Testis (tissue), 2 donors: ENCODE results near the gene AXIN1.

Experiments used
- CTCF ChIP-seq, 3 experiments: fragments of 450-650 bp in 2 of 3; fragments of 200-600 bp in 1 of 3; sonication (generic) in 1 of 3; IDR thresholded peaks; one replicate each; pipeline ENCODE4 v1.5.1; 2016 to 2019; ENCODE audit warnings: antibody characterized with exemption in 3 of 3, mild to moderate bottlenecking in 2 of 3, moderate library complexity in 1 of 3
- POLR2A ChIP-seq: fragments of 450-650 bp; IDR thresholded peaks from one replicate; pipeline ENCODE4 v1.6.1; 2017; ENCODE audit warnings: antibody characterized with exemption, mild to moderate bottlenecking, moderate library complexity

GRCh38 chr16:372302-372983 is 19.9 kb upstream of the AXIN1 start:
- TF ChIP-seq CTCF (IDR thresholded peaks at IDR 0.05) (no peak), POLR2A (no peak)
